H1 (cell line): ENCODE measurements around the gene NEURL1B. TPM values are rescaled to one million over a fixed set of nuclear protein-coding genes. Genes with fewer than 3 reads are reported as not detected.

Source experiments
- ASH2L ChIP-seq: fragments of 200-600, 300-600 bp; sonication (generic); IDR thresholded peaks from one replicate; pipeline ENCODE4 v1.7.1; 2017; ENCODE audit warnings: low read length
- BRCA1 ChIP-seq: IDR thresholded peaks from 2 replicates; pipeline ENCODE4 v1.6.1; 2012; ENCODE audit warnings: low read depth, low read length, improper control_type of control experiment
- CHD1 ChIP-seq: IDR thresholded peaks from 2 replicates; pipeline ENCODE4 v1.6.1; 2012; ENCODE audit warnings: low read depth, low read length, improper control_type of control experiment
- CTBP2 ChIP-seq: IDR thresholded peaks from 2 replicates; pipeline ENCODE4 v1.7.0; 2011; ENCODE audit warnings: borderline replicate concordance, mild to moderate bottlenecking, moderate library complexity, mixed read lengths, low read length; ENCODE audit not compliant: insufficient read depth, insufficient read length
- EGR1 ChIP-seq: IDR thresholded peaks from 2 replicates; pipeline ENCODE4 v1.6.1; 2011; ENCODE audit warnings: low read depth, low read length, borderline replicate concordance
- EP300 ChIP-seq, 2 experiments: IDR thresholded peaks; 1 replicate in 1 of 2; 2 replicates in 1 of 2; pipeline ENCODE4 v1.6.1; 2011 to 2012; ENCODE audit warnings: low read depth in 2 of 2, low read length in 2 of 2, mild to moderate bottlenecking in 2 of 2, borderline replicate concordance in 1 of 2, inconsistent platforms in 1 of 2, moderate library complexity in 1 of 2
- GTF2F1 ChIP-seq: IDR thresholded peaks from 2 replicates; pipeline ENCODE4 v1.6.1; 2012; ENCODE audit warnings: low read depth, low read length, improper control_type of control experiment, borderline replicate concordance
- HDAC2 ChIP-seq, 2 experiments: fragments of 300-600 bp in 1 of 2; sonication (generic) in 1 of 2; IDR thresholded peaks; 2 replicates each; pipeline ENCODE4 v1.6.1; 2011 to 2012; ENCODE audit warnings: low read depth in 2 of 2, low read length in 2 of 2, mild to moderate bottlenecking in 2 of 2, moderate library complexity in 2 of 2, borderline replicate concordance in 1 of 2, inconsistent platforms in 1 of 2
- JUN ChIP-seq: IDR thresholded peaks from 2 replicates; pipeline ENCODE4 v1.6.1; 2011; ENCODE audit warnings: low read depth, mild to moderate bottlenecking, improper control_type of control experiment, low read length
- JUND ChIP-seq: IDR thresholded peaks from 2 replicates; pipeline ENCODE4 v1.6.1; 2011; ENCODE audit warnings: mild to moderate bottlenecking, improper control_type of control experiment, low read length
- KDM4A ChIP-seq: IDR thresholded peaks from one replicate; pipeline ENCODE4 v1.7.1; 2012; ENCODE audit warnings: low read depth, mild to moderate bottlenecking, moderate library complexity, low read length, inconsistent platforms; ENCODE audit not compliant: severe bottlenecking
- NRF1 ChIP-seq: IDR thresholded peaks from 2 replicates; pipeline ENCODE4 v1.6.1; 2011; ENCODE audit warnings: mild to moderate bottlenecking, low read depth, low read length, improper control_type of control experiment
- PHF8 ChIP-seq: fragments of 200-600 bp; sonication (generic); conservative IDR thresholded peaks from 2 replicates; pipeline ENCODE4 v1.7.1; 2012; ENCODE audit warnings: low read depth, mild to moderate bottlenecking, inconsistent platforms, low read length, moderate library complexity
- POU5F1 ChIP-seq: IDR thresholded peaks from 2 replicates; pipeline ENCODE4 v1.6.1; 2011; ENCODE audit warnings: low read depth, mild to moderate bottlenecking, low read length, moderate library complexity
- SIN3A ChIP-seq, 2 experiments: IDR thresholded peaks in 1 of 2; conservative IDR thresholded peaks in 1 of 2; 2 replicates each; pipeline ENCODE4 v1.6.1; 2011 to 2012; ENCODE audit warnings: low read length in 2 of 2, improper control_type of control experiment in 1 of 2, low read depth in 1 of 2, mild to moderate bottlenecking in 1 of 2
- SP4 ChIP-seq: IDR thresholded peaks from 2 replicates; pipeline ENCODE4 v1.6.1; 2012; ENCODE audit warnings: low read length, inconsistent platforms
- TAF1 ChIP-seq: IDR thresholded peaks from 2 replicates; pipeline ENCODE4 v1.6.1; 2011; ENCODE audit warnings: mild to moderate bottlenecking, low read depth, low read length
- ZNF274 ChIP-seq: IDR thresholded peaks from 2 replicates; pipeline ENCODE4 v1.7.0; 2012; ENCODE audit warnings: low read length, borderline replicate concordance; ENCODE audit errors: extremely low read depth
- polyA plus RNA-seq, 7 experiments: library from polyadenylated mRNA; depleted of rRNA in 3 of 7; stranded (reverse) in 5 of 7; unstranded in 2 of 7; fragments of >200 nt in 5 of 7; fragments of 200-250 nt in 2 of 7; gene quantifications; 1 replicate in 5 of 7; 2 replicates in 1 of 7; 4 replicates in 1 of 7; pipeline versions ENCODE4 v1.2.1 to v1.2.3, GENCODE V29; 2011 to 2013; ENCODE audit warnings: missing spikeins in 2 of 7, mixed read lengths in 2 of 7
- total RNA-seq: library from RNA; stranded (reverse); fragmentation: NEBNext Ultra II Directional; extraction: Animal tissue kit (Norgen Biotek cat#: 25700); gene quantifications from 2 replicates; pipeline ENCODE4 v1.2.1, GENCODE V29; 2021
- TF ChIP-seq, protein P1 (sequence below): IDR thresholded peaks from 2 replicates; pipeline ENCODE4 v1.6.1; 2012; ENCODE audit warnings: inconsistent platforms
- TF ChIP-seq, protein P2 (sequence below), 3 experiments: IDR thresholded peaks; 1 replicate in 2 of 3; 2 replicates in 1 of 3; pipeline versions ENCODE4 v1.5.1 to v1.6.1; 2011; ENCODE audit warnings: low read length in 3 of 3, mild to moderate bottlenecking in 3 of 3, inconsistent platforms in 2 of 3, low read depth in 1 of 3, moderate library complexity in 1 of 3; ENCODE audit not compliant: insufficient read depth in 1 of 3; ENCODE audit errors: control extremely low read depth in 1 of 3

Gene NEURL1B
- total and polyA plus RNA-seq, 2 of the 8 experiments (the other 6 are each of a cell fraction or from before 2014, with no cell fraction given), result 3.3 to 6.1 TPM

DNA sequence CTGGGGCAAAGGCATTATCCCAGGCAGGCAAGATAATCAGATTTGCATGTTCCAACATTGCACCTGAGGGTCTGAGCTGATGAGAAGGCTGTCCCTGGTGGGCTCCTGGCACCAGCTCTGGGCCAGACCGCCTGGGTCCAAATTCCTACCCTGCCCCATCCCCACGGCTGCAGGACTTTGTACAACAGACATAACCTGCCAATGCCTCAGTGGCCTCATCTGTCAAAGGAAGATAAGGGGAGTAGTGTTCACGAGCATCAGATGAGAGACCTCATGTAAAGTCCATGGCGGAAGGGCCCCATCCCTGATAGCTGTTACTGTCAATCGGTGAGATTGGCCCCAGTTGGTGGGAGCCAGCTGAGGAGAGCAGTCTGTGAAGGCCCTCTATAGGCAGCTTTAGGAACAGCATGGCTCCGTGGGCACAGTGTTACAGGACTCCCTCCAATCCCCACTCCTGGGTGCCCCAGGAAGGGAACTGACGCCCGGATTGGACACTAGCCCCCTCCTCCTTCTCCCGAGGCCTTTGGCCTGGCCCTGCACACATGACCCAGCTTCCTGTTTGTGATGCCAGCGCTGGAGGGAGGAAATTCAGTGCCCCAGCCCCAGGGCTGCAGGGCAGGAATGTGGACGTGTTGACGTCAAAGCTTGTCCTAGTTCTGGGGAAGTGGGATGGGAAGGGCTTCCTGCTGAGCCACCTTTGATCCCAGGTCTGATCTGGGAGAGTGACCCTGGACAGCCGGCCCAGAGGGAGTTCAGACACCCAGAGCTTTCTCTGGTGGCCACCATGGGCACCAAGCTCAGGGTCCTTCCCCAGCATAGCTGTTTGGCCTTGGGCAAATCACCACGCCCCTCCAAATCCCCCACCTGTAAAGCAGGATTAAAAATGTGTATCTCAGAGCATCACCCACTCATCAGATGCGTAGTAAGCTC is 73.7 kb downstream of the NEURL1B start (continued):
- no peak for TF ChIP-seq BRCA1
- no peak for TF ChIP-seq CTBP2
- TF ChIP-seq ZNF274, result no peak
- no peak for TF ChIP-seq GTF2F1
- no peak for TF ChIP-seq TAF1
- no peak for TF ChIP-seq NRF1
- no peak for TF ChIP-seq KDM4A
- peak in 1 of 2 experiments; percentile 55; a peak in 1 of 4 replicates for TF ChIP-seq HDAC2 (IDR thresholded peaks at IDR 0.05; ENCODE audit: borderline replicate concordance in 1 of 2, low read depth in 2 of 2, low read length in 2 of 2)
- no peak for TF ChIP-seq JUN
- TF ChIP-seq PHF8, result no peak
- TF ChIP-seq, protein P1, sequence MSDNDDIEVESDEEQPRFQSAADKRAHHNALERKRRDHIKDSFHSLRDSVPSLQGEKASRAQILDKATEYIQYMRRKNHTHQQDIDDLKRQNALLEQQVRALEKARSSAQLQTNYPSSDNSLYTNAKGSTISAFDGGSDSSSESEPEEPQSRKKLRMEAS, result no peak; the same call in 1 of the 2 replicates
- TF ChIP-seq CHD1, result no peak
- no peak for TF ChIP-seq SP4
- TF ChIP-seq EGR1, result no peak
- TF ChIP-seq ASH2L, result no peak
- no peak for TF ChIP-seq EP300 (IDR thresholded peaks at IDR 0.05; ENCODE audit: borderline replicate concordance in 1 of 2, low read depth in 2 of 2, low read length in 2 of 2)
- TF ChIP-seq SIN3A (conservative IDR thresholded peaks at IDR 0.05 in 1 of 2, IDR thresholded peaks at IDR 0.05 in 1 of 2; ENCODE audit: low read depth in 1 of 2, low read length in 2 of 2), result peak; percentile 43 to 69; a peak in 1 of 4 replicates
- TF ChIP-seq POU5F1, result no peak
- TF ChIP-seq, protein P2, sequence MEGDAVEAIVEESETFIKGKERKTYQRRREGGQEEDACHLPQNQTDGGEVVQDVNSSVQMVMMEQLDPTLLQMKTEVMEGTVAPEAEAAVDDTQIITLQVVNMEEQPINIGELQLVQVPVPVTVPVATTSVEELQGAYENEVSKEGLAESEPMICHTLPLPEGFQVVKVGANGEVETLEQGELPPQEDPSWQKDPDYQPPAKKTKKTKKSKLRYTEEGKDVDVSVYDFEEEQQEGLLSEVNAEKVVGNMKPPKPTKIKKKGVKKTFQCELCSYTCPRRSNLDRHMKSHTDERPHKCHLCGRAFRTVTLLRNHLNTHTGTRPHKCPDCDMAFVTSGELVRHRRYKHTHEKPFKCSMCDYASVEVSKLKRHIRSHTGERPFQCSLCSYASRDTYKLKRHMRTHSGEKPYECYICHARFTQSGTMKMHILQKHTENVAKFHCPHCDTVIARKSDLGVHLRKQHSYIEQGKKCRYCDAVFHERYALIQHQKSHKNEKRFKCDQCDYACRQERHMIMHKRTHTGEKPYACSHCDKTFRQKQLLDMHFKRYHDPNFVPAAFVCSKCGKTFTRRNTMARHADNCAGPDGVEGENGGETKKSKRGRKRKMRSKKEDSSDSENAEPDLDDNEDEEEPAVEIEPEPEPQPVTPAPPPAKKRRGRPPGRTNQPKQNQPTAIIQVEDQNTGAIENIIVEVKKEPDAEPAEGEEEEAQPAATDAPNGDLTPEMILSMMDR (IDR thresholded peaks at IDR 0.05; ENCODE audit: control extremely low read depth in 1 of 3, insufficient read depth in 1 of 3, low read depth in 1 of 3, low read length in 3 of 3), result peak in 2 of 3 experiments; percentile 80 to 91; a peak in 3 of 4 replicates
- no peak for TF ChIP-seq JUND
